IMR-90 (cell line): ENCODE measurements around the gene RAB6D. TPM values are rescaled to one million over a fixed set of nuclear protein-coding genes. Genes with fewer than 3 reads are reported as not detected.
"Not testable (repeated sequence)": the region's sequence is repeated elsewhere in the genome, so short reads cannot be mapped to it uniquely, and the experiment has no call there.

ENCODE experiments used
- ATAC-seq: fragments of 200-7000 bp; cut with Tn5 transposase; 2 replicates; pipeline ENCODE4 v1.9.1; 2020; ENCODE audit warnings: low read depth, mild to moderate bottlenecking, moderate library complexity
- BruUV-seq: library from RNA; stranded (reverse); fragments of 400-500 nt; replicated peaks from 2 replicates; lab custom pipeline; 2021; lab: Mats Ljungman, UMichigan
- CTCF ChIA-PET: fragments of 300-600 bp; formaldehyde crosslinking; extraction: SDS; loops from one replicate; lab custom pipeline; 2021; ENCODE audit warnings: antibody characterized with exemption; lab: Yijun Ruan, JAX
- POLR2A ChIA-PET: fragments of 300-600 bp; sonication (Branson Sonifier 250); formaldehyde crosslinking; loops from one replicate; lab custom pipeline; 2022; ENCODE audit warnings: antibody characterized with exemption; ENCODE audit not compliant: unreplicated experiment; lab: Charles Lee
- DNase-seq: peaks from one replicate; pipeline ENCODE4 v3.0.0; 2013
- H2AFZ ChIP-seq: replicated peaks from 2 replicates; pipeline ENCODE3; 2013; ENCODE audit warnings: low read length, mild to moderate bottlenecking; ENCODE audit not compliant: poor library complexity
- H2AK5ac ChIP-seq: 2 replicates; pipeline ENCODE4 v1.6.1; 2013; ENCODE audit warnings: low read depth, low read length, inconsistent platforms
- H2AK9ac ChIP-seq: replicated peaks from 2 replicates; pipeline ENCODE3; 2013; ENCODE audit warnings: mild to moderate bottlenecking, low read depth, low read length, moderate library complexity; ENCODE audit not compliant: poor library complexity
- H2BK120ac ChIP-seq: 2 replicates; pipeline ENCODE4 v1.6.1; 2013; ENCODE audit warnings: low read depth, low read length, inconsistent platforms
- H2BK15ac ChIP-seq: 3 replicates; pipeline ENCODE4 v1.6.1; 2013; ENCODE audit warnings: low read depth, low read length, inconsistent platforms
- H2BK20ac ChIP-seq: 2 replicates; pipeline ENCODE4 v1.6.1; 2013; ENCODE audit warnings: low read depth, mild to moderate bottlenecking, inconsistent platforms, low read length, moderate library complexity
- H2BK5ac ChIP-seq: 2 replicates; pipeline ENCODE4 v1.6.1; 2013; ENCODE audit warnings: mild to moderate bottlenecking, low read depth, low read length, inconsistent platforms; ENCODE audit not compliant: poor library complexity, severe bottlenecking
- H3K14ac ChIP-seq: replicated peaks from 2 replicates; pipeline ENCODE4 v1.6.1; 2013; ENCODE audit warnings: low read depth, low read length, inconsistent platforms
- H3K18ac ChIP-seq: 2 replicates; pipeline ENCODE4 v1.6.1; 2013; ENCODE audit warnings: low read depth, low read length, control low read depth
- H3K23ac ChIP-seq: 2 replicates; pipeline ENCODE4 v1.6.1; 2013; ENCODE audit warnings: low read depth, low read length, inconsistent platforms
- H3K27ac ChIP-seq: 2 replicates; pipeline ENCODE4 v1.5.1; 2013; ENCODE audit warnings: mild to moderate bottlenecking, control low read depth, low read length; ENCODE audit not compliant: insufficient read depth
- H3K27me3 ChIP-seq: 2 replicates; pipeline ENCODE4 v1.6.1; 2013; ENCODE audit warnings: low read length; ENCODE audit not compliant: control insufficient read depth, insufficient read depth
- H3K36me3 ChIP-seq: 2 replicates; pipeline ENCODE4 v1.6.1; 2013; ENCODE audit warnings: low read length, mixed read lengths; ENCODE audit not compliant: control insufficient read depth, insufficient read depth
- H3K4ac ChIP-seq: 2 replicates; pipeline ENCODE4 v1.6.1; 2013; ENCODE audit warnings: low read depth, low read length, inconsistent platforms
- H3K4me1 ChIP-seq: 2 replicates; pipeline ENCODE4 v1.6.1; 2013; ENCODE audit warnings: low read length, mixed read lengths; ENCODE audit not compliant: control insufficient read depth, insufficient read depth
- H3K4me2 ChIP-seq: 2 replicates; pipeline ENCODE4 v1.6.1; 2013; ENCODE audit warnings: low read depth, mild to moderate bottlenecking, control low read depth, low read length, moderate library complexity
- H3K4me3 ChIP-seq: 2 replicates; pipeline ENCODE4 v1.5.1; 2013; ENCODE audit warnings: low read depth, mild to moderate bottlenecking, control low read depth, low read length, moderate library complexity; ENCODE audit not compliant: insufficient read depth
- H3K56ac ChIP-seq: 2 replicates; pipeline ENCODE4 v1.6.1; 2013; ENCODE audit warnings: low read length, inconsistent platforms; ENCODE audit not compliant: insufficient read depth; ENCODE audit errors: extremely low read depth
- H3K79me1 ChIP-seq, 2 experiments: 2 replicates each; pipeline ENCODE4 v1.6.1; 2013; ENCODE audit warnings: low read length in 2 of 2, inconsistent platforms in 1 of 2, low read depth in 1 of 2
- H3K9ac ChIP-seq: 2 replicates; pipeline ENCODE4 v1.6.1; 2013; ENCODE audit warnings: low read depth, low read length, control low read depth
- H3K9me1 ChIP-seq: 2 replicates; pipeline ENCODE4 v1.6.1; 2013; ENCODE audit warnings: low read length, inconsistent platforms; ENCODE audit not compliant: insufficient read depth
- H3K9me3 ChIP-seq: 2 replicates; pipeline ENCODE4 v1.6.1; 2013; ENCODE audit warnings: low read length; ENCODE audit not compliant: control insufficient read depth, insufficient read depth
- H4K20me1 ChIP-seq: 2 replicates; pipeline ENCODE4 v1.6.1; 2013; ENCODE audit warnings: low read length, inconsistent platforms; ENCODE audit not compliant: insufficient read depth
- H4K5ac ChIP-seq: 2 replicates; pipeline ENCODE4 v1.6.1; 2013; ENCODE audit warnings: mild to moderate bottlenecking, low read depth, low read length, control low read depth
- H4K8ac ChIP-seq, 2 experiments: 2 replicates each; pipeline ENCODE4 v1.6.1; 2013; ENCODE audit warnings: low read depth in 2 of 2, low read length in 2 of 2, control low read depth in 1 of 2, inconsistent platforms in 1 of 2
- H4K91ac ChIP-seq: 2 replicates; pipeline ENCODE4 v1.6.1; 2013; ENCODE audit warnings: low read depth, low read length, inconsistent platforms; ENCODE audit not compliant: insufficient read depth
- MAFK ChIP-seq: IDR thresholded peaks from 2 replicates; pipeline ENCODE4 v1.6.1; 2012; ENCODE audit warnings: low read depth, low read length, improper control_type of control experiment
- NFE2L2 ChIP-seq: fragments of 150-350 bp; IDR thresholded peaks from 2 replicates; pipeline ENCODE4 v1.6.1; 2016; ENCODE audit warnings: low read depth, mild to moderate bottlenecking, low read length
- WGBS, 2 experiments: methylation state at CpG; one replicate each; pipeline versions ENCODE4 v1.1.5 to v1.1.7; 2013; ENCODE audit warnings: missing lambda C conversion rate in 2 of 2; ENCODE audit not compliant: insufficient read length in 1 of 2; ENCODE audit errors: extremely low coverage in 2 of 2; 5-methylcytosine and 5-hydroxymethylcytosine counted together
- dilution Hi-C: fragments of 300-500 bp; cut with HindIII; formaldehyde crosslinking; loops from one replicate; pipeline ENCODE4 v1.14.3; 2018; ENCODE audit warnings: low sequenced_read_pairs; ENCODE audit not compliant: unreplicated experiment
- in situ Hi-C: fragments of 300-500 bp; cut with MboI; formaldehyde crosslinking; loops from 3 replicates; pipeline ENCODE4 v1.14.3; 2019; ENCODE audit warnings: low sequenced_read_pairs, inconsistent platforms, mixed read lengths
- intact Hi-C: fragments of 100-400 bp; cut with micrococcal nuclease; formaldehyde crosslinking; loops from 2 replicates; pipeline ENCODE4 v1.10.0; 2022
- polyA plus RNA-seq, 3 experiments: library from polyadenylated mRNA; depleted of rRNA; stranded (reverse); fragments of >200 nt; gene quantifications; 2 replicates each; pipeline ENCODE4 v1.2.3, GENCODE V29; 2012; ENCODE audit warnings: low replicate concordance in 1 of 3
- total RNA-seq: library from RNA; depleted of rRNA; stranded (reverse); fragments of >200 nt; gene quantifications from 2 replicates; pipeline ENCODE4 v1.2.3, GENCODE V29; 2012

RAB6D gene
- total and polyA plus RNA-seq, 2 of the 4 experiments (the other 2 are of a cell fraction) = not detected

DNA sequence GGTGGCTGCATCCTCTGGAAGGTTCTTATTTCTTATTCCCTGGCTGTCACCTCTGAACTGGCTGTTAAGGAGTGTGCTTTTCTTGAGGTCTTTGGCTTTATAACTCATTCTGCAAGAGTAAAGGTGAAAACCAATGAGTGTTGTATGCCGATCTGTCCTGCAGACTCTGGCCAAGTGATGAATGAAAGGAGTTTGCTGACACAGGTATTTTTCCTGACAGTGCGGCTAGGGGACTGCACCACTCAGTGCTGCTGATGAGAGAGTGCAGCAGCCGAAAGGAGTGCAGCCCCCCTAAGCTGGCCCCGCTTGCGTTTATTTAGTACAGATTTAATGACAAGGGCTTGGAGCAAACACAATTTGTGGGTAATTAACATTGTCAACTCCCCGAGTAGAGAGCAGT lies 41.8 kb downstream of the RAB6D start:
- no TSS peak for BruUV-seq
- intact Hi-C loops (no loop called here), dilution Hi-C loops (no loop called here), in situ Hi-C loops (no loop called here)
- Histone ChIP-seq H3K4ac (no peak overlapping the region), H2BK5ac (no peak overlapping the region), H3K9ac (no peak overlapping the region), H3K4me1 (no peaks in the 10 kb centered on the region), H3K4me3 (no peak overlapping the region), H2AK5ac (no peak overlapping the region), H3K14ac (no peak overlapping the region), H3K9me3 (no peaks in the 10 kb centered on the region), H3K4me2 (no peak overlapping the region), H3K36me3 (no peaks in the 10 kb centered on the region), H2AK9ac (no peak overlapping the region), H3K27me3 (no peaks in the 10 kb centered on the region), H3K9me1 (no peaks in the 10 kb centered on the region), H2BK120ac (no peak overlapping the region), H3K27ac (no peak overlapping the region), H3K18ac (no peak overlapping the region), H2AFZ (no peak overlapping the region), H2BK15ac (no peak overlapping the region), H2BK20ac (no peak overlapping the region), H4K8ac (no peak overlapping the region), H3K79me1 (no peaks in the 10 kb centered on the region), H3K23ac (no peak overlapping the region), H4K5ac (no peak overlapping the region), H4K91ac (no peak overlapping the region), H3K56ac (no peak overlapping the region), H4K20me1 (no peaks in the 10 kb centered on the region)
- POLR2A ChIA-PET = no interaction called here
- ATAC-seq (no peak), DNase-seq (no peak)
- 67% methylated on average over 1 of the region's 6 CpGs; no CpG with 5 or more reads in 1 of the 2 experiments for WGBS, 2 experiments
- CTCF ChIA-PET = no interaction called here
- TF ChIP-seq MAFK (0 out of 2 replicates have a peak, but pooled peaks have one; percentile 34), NFE2L2 (no peak)

DNA sequence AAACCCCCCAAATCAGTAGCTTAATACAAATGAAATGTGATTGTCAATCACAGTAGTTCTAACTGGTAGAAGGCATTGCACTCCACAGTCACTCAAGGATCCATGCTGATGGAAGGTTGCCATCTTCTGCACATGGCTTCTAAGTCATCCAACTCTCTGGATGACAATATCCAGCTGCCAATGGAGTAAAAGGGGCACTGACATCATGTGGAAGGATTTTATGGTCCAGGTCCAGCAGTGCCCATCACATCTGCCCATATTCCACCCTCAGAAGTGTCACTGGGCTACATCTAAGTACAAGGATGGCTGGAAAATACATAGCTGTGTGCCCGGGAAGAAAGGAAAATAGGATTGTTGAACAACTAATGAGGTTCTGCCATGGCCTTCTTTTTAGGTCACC lies 42.6 kb downstream of the RAB6D start:
- ATAC-seq, H3K4me3 ChIP-seq, BruUV-seq, H3K23ac ChIP-seq, H4K5ac ChIP-seq, in situ Hi-C loops, CTCF ChIA-PET, H3K4ac ChIP-seq, H3K27me3 ChIP-seq, H3K79me1 ChIP-seq, H4K20me1 ChIP-seq, H2AK5ac ChIP-seq, H4K91ac ChIP-seq, H2BK20ac ChIP-seq, H3K4me2 ChIP-seq, H3K9me1 ChIP-seq, H3K9ac ChIP-seq, H2AFZ ChIP-seq, H2AK9ac ChIP-seq, H3K14ac ChIP-seq, H2BK5ac ChIP-seq, H3K18ac ChIP-seq, intact Hi-C loops, H3K27ac ChIP-seq, H3K4me1 ChIP-seq, H3K56ac ChIP-seq, POLR2A ChIA-PET, H2BK120ac ChIP-seq, dilution Hi-C loops, H2BK15ac ChIP-seq, DNase-seq, H4K8ac ChIP-seq, H3K36me3 ChIP-seq, H3K9me3 ChIP-seq: not testable (repeated sequence)
- no CpG with 5 or more reads among the region's 1 CpG for WGBS, 2 experiments
